ENCODE measurements around the gene MRPS18B.

The MRPS18B gene

GRCh38 chr6:30617565-30618269 is at the start of gene MRPS18B:
TSS of gene MRPS18B (plus strand) at chr6:30617840. CDS start at chr6:30617866, 26 bp downstream.
- DNase-seq (ENCODE audit: low read depth in 2 of 2), result peak; percentile 88 to 92

GRCh38 chr6:30568245-30568644 is 49.4 kb upstream of the MRPS18B start:
- no peak for DNase-seq (ENCODE audit: low read depth in 2 of 2)

DNA sequence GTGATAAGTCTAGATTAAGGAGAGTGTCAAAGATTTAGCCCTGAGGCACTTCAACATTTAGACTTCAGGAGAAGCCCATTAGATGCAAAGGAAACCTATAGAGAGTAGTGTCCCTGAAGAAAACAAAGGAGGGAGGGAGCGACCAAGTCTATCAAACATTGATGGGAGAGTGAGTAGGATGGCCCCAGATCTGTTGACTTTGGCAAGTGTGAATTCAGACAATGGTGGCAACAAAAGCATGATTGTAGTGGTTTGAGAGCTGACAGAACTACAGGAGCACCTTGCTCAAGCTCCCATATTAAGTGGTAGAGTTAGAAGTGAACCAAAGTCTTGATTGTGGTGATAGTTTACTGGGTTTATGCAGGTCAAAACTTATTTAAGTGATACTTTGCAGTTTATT is 47.4 kb upstream of the MRPS18B start:
- no peak for DNase-seq (ENCODE audit: low read depth in 2 of 2)

GRCh38 chr6:30570740-30571074 is 46.9 kb upstream of the MRPS18B start:
- no peak for DNase-seq (ENCODE audit: low read depth in 2 of 2)

DNA sequence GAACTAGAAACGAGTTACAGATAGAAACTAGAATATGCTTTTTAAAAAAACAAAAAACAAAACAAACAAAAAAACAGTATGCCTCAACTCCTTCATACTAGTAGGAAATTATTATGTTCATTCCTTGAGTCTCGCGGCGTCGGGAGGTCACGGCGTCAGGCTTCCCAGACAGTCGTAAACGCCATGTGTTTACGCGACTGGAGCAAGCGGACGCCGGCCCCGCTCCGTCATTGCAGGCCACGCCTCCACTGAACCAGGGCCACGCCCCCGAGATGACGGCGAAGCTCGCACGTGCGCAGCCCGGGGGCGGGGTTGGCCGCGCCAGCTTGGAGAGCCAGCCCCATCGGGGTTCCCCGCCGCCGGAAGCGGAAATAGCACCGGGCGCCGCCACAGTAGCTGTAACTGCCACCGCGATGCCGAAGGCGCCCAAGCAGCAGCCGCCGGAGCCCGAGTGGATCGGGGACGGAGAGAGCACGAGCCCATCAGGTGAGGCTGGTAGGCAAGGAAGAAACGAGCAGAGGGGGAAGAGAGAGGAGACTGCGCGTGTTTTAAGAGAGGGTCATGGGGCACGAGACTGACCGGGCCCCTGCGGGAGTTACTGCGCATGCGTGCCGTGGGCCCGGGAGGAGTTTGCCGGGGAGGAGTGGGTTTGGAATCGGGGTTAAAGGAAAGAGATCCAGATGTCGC is 46.4 kb upstream of the MRPS18B start, which contains the start of gene ABCF1:
Gene ABCF1, plus strand, starts transcription at position 368 of the 687 bp plus-strand sequence. Its CDS starts 46 bp downstream, at position 414.
- peak; percentile 99 for DNase-seq (ENCODE audit: low read depth in 2 of 2)

DNA sequence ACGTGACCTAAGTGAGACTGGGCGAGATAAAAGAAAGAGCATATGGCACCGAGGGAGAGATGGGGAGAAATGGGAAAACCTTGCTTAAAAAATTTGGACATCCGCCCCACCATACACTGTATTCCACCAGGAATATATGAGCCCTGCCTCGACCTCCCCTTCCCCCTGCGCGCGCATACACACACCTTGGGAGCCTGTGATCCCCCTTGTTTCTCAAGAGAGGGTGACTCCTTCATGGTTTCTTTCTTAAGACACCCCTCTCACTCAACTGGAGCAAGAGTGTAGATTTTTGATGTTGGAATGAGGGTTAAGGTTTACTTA is 45.9 kb upstream of the MRPS18B start:
- DNase-seq (ENCODE audit: low read depth in 2 of 2), result no peak

DNA sequence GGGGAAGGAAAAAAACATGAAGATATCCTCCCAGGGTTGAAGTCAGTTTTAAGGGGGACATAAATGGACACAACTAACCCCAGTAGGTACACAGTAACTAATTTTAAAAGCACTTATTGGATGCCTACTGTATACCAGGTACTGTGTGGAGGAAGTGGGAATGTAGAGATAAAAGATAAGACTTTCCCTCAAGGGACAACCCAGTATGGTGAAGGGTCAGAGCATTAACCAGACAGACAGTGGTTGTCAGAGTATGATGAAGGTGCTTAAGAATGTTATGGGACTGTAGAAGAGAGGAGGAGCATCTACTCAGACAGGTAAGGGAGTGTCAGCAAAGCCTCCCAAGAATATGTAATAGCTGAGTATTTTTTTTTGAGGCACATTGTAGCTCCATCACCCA is 45.5 kb upstream of the MRPS18B start:
- DNase-seq (ENCODE audit: low read depth in 2 of 2), result no peak

DNA sequence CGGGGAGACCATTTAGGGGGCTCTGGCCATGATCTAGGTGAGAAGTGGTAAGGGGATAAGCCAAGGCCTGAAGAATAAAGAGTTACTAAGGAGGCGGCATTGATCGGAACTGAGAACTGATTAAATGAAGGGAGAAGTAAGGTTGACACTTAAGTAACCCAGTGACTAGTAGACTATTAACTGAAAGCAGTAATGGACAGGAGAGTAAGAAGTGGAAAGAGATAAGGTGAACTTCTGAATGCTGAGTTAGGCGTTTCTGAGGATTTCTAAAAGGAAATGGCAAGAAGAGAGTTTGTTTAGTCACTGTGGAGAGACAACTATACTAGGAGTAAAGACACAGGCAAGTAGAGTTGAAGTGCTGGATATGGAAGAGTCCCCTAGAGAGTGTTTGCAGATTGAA is 44.5 kb upstream of the MRPS18B start:
- DNase-seq (ENCODE audit: low read depth in 2 of 2), result no peak

- DNase-seq (ENCODE audit: low read depth in 2 of 2), result no peak
Observed at GRCh38 chr6:30578051-30578450, 39.6 kb upstream of the MRPS18B start.

DNA sequence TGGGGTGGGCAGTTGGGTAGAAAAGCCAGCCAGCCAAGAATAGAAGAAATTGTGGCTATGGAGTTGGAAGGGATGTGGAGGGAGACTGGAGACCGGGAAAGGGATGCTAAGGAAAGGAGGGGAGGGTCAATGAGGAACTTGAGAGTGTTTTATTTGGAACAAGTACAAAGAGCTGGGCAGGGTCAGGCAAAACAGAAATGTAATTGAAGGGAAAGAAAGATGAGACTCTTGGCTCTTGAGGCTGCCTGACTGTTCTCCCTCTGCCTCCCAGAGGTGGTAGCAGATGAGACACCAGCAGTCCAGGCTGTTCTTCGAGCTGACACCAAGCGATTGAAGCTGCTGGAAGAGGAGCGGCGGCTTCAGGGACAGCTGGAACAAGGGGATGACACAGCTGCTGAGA is 33.7 kb upstream of the MRPS18B start:
- DNase-seq (ENCODE audit: low read depth in 2 of 2), result no peak

- no peak for DNase-seq (ENCODE audit: low read depth in 2 of 2)
Observed at GRCh38 chr6:30589754-30590358, 27.8 kb upstream of the MRPS18B start.

DNA sequence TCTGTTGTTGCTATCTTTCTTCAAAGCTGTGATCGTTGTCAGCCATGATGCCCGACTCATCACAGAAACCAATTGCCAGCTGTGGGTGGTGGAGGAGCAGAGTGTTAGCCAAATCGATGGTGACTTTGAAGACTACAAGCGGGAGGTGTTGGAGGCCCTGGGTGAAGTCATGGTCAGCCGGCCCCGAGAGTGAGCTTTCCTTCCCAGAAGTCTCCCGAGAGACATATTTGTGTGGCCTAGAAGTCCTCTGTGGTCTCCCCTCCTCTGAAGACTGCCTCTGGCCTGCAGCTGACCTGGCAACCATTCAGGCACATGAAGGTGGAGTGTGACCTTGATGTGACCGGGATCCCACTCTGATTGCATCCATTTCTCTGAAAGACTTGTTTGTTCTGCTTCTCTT is 27.1 kb upstream of the MRPS18B start:
- DNase-seq (ENCODE audit: low read depth in 2 of 2), result no peak

GRCh38 chr6:30591008-30591407 is 26.6 kb upstream of the MRPS18B start:
- DNase-seq (ENCODE audit: low read depth in 2 of 2), result no peak

DNA sequence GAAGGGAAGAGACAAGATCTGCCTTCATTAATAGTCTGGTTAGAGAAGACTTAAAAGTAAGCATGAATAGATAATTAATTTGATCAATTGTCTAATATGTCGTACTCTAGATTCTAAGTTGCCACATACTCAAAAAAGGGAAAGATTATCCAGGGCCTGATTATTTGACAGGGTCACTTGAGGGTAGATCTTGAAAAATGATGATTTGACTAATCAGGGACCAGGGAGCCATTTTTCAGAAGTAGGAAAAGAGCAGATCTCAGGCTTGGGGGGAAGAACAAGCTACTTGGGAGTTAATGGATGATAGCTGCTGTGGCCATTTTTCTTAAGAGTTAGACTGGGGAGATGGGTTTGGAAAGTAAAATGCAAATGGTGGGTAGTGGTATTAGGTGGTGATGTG is 25.4 kb upstream of the MRPS18B start:
- DNase-seq (ENCODE audit: low read depth in 2 of 2), result no peak

DNA sequence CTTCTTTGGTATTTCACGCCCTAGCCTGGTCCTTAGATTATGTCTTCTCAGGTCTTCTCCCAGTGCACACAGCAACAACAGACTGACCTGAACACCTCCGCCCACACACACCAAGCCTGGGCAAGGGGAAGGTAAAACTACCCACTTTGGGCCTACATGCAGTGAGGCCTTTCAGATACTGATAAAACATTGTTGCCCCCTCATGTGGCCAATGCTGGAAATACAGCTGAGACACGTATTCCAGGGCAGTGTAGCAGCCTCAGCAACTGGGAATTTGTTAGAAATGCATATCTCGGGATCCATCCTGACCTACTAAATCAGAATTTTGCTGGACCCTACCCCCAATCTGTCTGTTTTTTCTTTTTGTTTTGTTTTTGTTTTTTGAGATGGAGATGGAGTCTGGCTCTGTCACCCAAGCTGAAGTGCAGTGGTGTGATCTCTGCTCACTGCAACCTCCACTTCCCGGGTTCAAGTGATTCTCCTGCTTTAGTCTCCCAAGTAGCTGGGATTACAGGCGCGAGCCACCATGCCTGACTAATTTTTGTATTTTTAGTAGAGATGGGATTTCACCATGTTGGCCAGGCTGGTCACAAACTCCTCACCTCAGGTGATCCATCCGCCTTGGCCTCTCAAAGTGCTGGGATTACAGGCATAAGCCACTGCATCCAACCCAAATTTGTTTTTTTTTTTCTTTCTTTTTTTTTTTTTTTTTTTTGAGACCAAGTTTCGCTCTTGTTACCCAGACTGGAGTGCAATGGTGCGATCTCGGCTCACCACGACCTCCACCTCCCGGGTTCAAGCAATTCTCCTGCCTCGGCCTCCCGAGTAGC is 20.1 kb upstream of the MRPS18B start:
- DNase-seq (ENCODE audit: low read depth in 2 of 2), result peak; percentile 49 to 76

DNA sequence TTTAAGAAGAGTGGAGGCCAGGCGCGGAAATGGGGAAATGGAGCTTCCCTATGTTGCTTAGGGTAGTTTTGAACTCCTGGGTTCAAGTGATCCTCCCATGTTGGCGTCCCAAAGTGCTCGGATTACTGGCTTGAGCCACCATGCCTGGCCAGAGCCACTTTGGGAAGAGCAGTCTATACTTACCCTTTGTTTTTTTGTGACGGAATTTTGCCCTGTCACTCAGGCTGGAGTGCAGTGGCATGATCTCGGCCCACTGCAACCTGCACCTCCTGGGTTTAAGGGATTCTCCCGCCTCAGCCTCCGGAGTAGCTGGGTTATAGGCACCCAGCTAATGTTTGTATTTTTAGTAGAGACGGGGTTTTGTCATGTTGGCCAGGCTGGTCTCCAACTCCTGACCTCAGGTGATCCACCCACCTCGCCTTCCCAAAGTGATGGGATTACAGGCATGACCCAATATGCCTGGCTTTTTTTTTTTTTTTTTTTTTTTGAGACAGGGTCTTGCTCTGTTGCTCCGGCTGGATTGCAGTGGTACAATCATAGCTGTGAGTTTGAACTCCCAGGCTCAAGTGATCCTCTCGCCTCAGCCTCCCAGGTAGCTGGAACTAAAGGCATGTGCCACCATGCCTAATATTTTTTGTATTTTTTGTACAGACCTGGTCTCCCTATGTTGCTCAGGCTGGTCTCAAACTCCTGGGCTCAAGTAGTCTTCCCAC is 18.6 kb upstream of the MRPS18B start:
- DNase-seq (ENCODE audit: low read depth in 2 of 2), result no peak

- no peak for DNase-seq (ENCODE audit: low read depth in 2 of 2)
Observed at GRCh38 chr6:30599625-30600324, 17.9 kb upstream of the MRPS18B start.

GRCh38 chr6:30600451-30600961 is 17.1 kb upstream of the MRPS18B start:
- DNase-seq (ENCODE audit: low read depth in 2 of 2), result no peak

DNA sequence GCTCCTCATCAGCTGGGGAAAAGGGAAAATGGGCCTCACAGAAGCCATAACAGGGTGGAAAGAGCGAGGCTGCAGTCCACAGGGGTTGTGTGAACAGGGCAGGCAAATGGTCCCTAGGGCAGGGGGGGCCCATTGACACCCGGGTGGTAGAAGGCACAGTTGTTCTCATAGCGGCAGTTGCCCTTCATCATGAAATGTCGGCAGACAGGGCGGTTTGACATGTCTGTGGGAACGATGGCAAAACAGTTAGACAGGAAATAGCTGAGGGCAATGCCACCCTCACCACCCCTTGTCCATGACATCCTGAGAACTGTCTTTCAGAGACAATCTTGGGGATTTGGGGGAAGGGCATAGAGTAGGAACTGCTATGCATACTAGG is 16.2 kb upstream of the MRPS18B start:
- no peak for DNase-seq (ENCODE audit: low read depth in 2 of 2)

DNA sequence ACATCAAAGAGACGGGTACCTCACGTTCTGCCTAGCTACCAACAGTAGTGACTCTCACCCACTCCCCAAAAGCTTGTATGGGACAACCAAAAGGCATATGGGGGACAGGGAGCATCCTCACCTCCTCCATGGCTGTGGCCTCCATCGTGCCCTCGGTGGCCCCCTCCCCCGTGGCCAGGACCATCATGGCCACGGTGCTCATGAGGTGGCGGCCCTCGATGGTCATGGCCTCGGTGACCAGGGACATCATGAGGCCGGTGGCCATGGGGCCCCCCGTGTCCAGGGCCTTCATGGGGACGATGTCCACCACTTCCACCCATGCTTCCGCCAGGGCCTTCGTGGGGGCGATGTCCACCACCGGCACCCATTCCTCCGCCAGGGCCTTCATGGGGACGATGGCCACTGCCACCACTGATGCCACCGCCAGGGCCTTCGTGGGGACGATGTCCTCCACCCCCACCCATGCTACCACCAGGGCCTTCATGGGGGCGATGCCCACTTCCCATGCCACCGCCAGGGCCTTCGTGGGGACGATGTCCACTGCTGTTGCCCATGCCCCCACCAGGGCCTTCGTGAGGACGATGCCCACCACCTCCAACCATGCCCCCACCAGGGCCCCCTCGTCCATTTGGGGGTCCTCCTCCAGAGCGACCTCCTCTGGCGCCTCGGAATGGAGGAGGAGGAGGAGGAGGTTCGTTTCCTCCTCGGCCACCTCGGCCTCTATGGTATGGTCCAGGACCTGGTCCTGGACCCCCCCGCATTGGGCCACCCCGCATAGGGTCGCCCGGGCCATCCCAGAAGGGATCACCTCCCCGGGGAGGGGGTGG is 15.6 kb upstream of the MRPS18B start:
- no peak for DNase-seq (ENCODE audit: low read depth in 2 of 2)

All from stimulated activated CD8-positive, alpha-beta memory T cell treated with anti-CD3 and anti-CD28 coated beads, Interleukin-7, amount 100 ng/mL, for 1 hour (primary cell).